GM12878 (cell line): ENCODE measurements around the gene KLHL26. TPM values are rescaled to one million over a fixed set of nuclear protein-coding genes. Genes with fewer than 3 reads are reported as not detected.

Experiments used
- ATAC-seq: fragments of 200-7000 bp; cut with Tn5 transposase; 3 replicates; pipeline ENCODE4 v1.9.1; 2020; ENCODE audit warnings: mild to moderate bottlenecking, moderate library complexity
- BruUV-seq: library from RNA; stranded (reverse); fragments of 400-500 nt; replicated peaks from 2 replicates; lab custom pipeline; 2021; lab: Mats Ljungman, UMichigan
- CTCF ChIA-PET: fragments of 300-600 bp; sonication (Branson Sonifier 250); formaldehyde crosslinking; extraction: SDS; loops from one replicate; lab custom pipeline; 2021; ENCODE audit warnings: inconsistent platforms; lab: Yijun Ruan, JAX
- POLR2A ChIA-PET: fragments of 350-600 bp; formaldehyde crosslinking; extraction: SDS; loops from one replicate; lab custom pipeline; 2021; ENCODE audit warnings: inconsistent platforms; lab: Charles Lee
- RAD21 ChIA-PET: fragments of 300-600 bp; sonication (Branson Sonifier 250); formaldehyde crosslinking; loops from one replicate; lab custom pipeline; 2023; ENCODE audit warnings: antibody characterized with exemption; ENCODE audit not compliant: unreplicated experiment; lab: Charles Lee
- SMC1A ChIA-PET: fragments of 300-600 bp; sonication (Branson Sonifier 250); formaldehyde crosslinking; loops from one replicate; lab custom pipeline; 2023; ENCODE audit not compliant: unreplicated experiment, uncharacterized antibody; lab: Charles Lee
- DNase-seq: peaks from one replicate; pipeline ENCODE4 v3.0.0-alpha.2; 2011; ENCODE audit warnings: low read depth, low spot score
- FAIRE-seq: peaks from 3 replicates; lab custom pipeline; 2011; peaks lifted over from hg19 to GRCh38; lab: Jason Lieb, UNC
- H2AFZ ChIP-seq: 2 replicates; pipeline ENCODE4 v1.6.0; 2011; ENCODE audit warnings: low read depth, low read length, control low read depth; ENCODE audit not compliant: control insufficient read depth
- H3K27ac ChIP-seq: 2 replicates; pipeline ENCODE4 v1.5.1; 2011; ENCODE audit warnings: control low read depth; ENCODE audit not compliant: control insufficient read depth, insufficient read depth
- H3K27me3 ChIP-seq, 2 experiments: replicated peaks in 1 of 2; 2 replicates each; pipeline versions ENCODE4 v1.6.0 to v1.6.1; 2011; ENCODE audit warnings: low read length in 1 of 2; ENCODE audit not compliant: control insufficient read depth in 2 of 2, insufficient read depth in 2 of 2
- H3K36me3 ChIP-seq, 2 experiments: 2 replicates each; pipeline ENCODE4 v1.5.1; 2011; ENCODE audit warnings: low read length in 1 of 2; ENCODE audit not compliant: control insufficient read depth in 2 of 2, insufficient read depth in 2 of 2
- H3K4me1 ChIP-seq: 2 replicates; pipeline ENCODE4 v1.6.1; 2011; ENCODE audit warnings: mild to moderate bottlenecking, low read length, moderate library complexity, mixed read lengths; ENCODE audit not compliant: control insufficient read depth, insufficient read depth
- H3K4me2 ChIP-seq: 2 replicates; pipeline ENCODE4 v1.6.0; 2011; ENCODE audit warnings: control low read depth; ENCODE audit not compliant: control insufficient read depth, insufficient read depth
- H3K4me3 ChIP-seq: fragments of 200-600 bp; sonication (generic); 2 replicates; pipeline ENCODE4 v1.5.1; 2016
- H3K79me2 ChIP-seq: 2 replicates; pipeline ENCODE4 v1.6.0; 2011; ENCODE audit warnings: low read length; ENCODE audit not compliant: control insufficient read depth, insufficient read depth
- H3K9ac ChIP-seq: 2 replicates; pipeline ENCODE4 v1.8.0; 2011; ENCODE audit warnings: low read length, control low read depth, mixed read lengths; ENCODE audit not compliant: control insufficient read depth, insufficient read depth
- H3K9me3 ChIP-seq: replicated peaks from 3 replicates; pipeline ENCODE4 v1.5.1; 2011; ENCODE audit warnings: mild to moderate bottlenecking, low read length; ENCODE audit not compliant: control insufficient read depth, insufficient read depth
- H4K20me1 ChIP-seq: 2 replicates; pipeline ENCODE4 v1.6.0; 2011; ENCODE audit not compliant: control insufficient read depth, insufficient read depth
- BACH1 ChIP-seq: fragments of 450-650 bp; IDR thresholded peaks from 2 replicates; pipeline ENCODE4 v1.6.1; 2017; ENCODE audit warnings: mild to moderate bottlenecking, borderline replicate concordance
- BCL3 ChIP-seq: IDR thresholded peaks from 2 replicates; pipeline ENCODE4 v1.6.1; 2011; ENCODE audit warnings: borderline replicate concordance, low read depth, mild to moderate bottlenecking, moderate library complexity, low read length; ENCODE audit not compliant: insufficient read depth, poor library complexity, severe bottlenecking
- EGR1 ChIP-seq, 2 experiments: IDR thresholded peaks; 1 replicate in 1 of 2; 2 replicates in 1 of 2; pipeline ENCODE4 v1.6.1; 2011 to 2012; ENCODE audit warnings: low read depth in 2 of 2, low read length in 2 of 2, borderline replicate concordance in 1 of 2, mild to moderate bottlenecking in 1 of 2, moderate library complexity in 1 of 2
- FOXK2 ChIP-seq: fragments of 450-650 bp; IDR thresholded peaks from 2 replicates; pipeline ENCODE4 v1.6.1; 2017; ENCODE audit warnings: mild to moderate bottlenecking, moderate library complexity
- HDAC6 ChIP-seq: fragments of 200-600 bp; sonication (generic); IDR thresholded peaks from one replicate; pipeline ENCODE4 v1.8.0; 2017; ENCODE audit warnings: antibody characterized with exemption; ENCODE audit not compliant: unreplicated experiment
- NBN ChIP-seq: fragments of 450-650 bp; IDR thresholded peaks from 2 replicates; pipeline ENCODE4 v1.6.1; 2016
- NRF1 ChIP-seq: conservative IDR thresholded peaks from 2 replicates; pipeline ENCODE4 v1.6.1; 2011; ENCODE audit warnings: mild to moderate bottlenecking, low read depth, low read length, improper control_type of control experiment
- RAD21 ChIP-seq: IDR thresholded peaks from 2 replicates; pipeline ENCODE4 v1.6.1; 2011; ENCODE audit warnings: mild to moderate bottlenecking, low read depth, low read length, moderate library complexity; ENCODE audit not compliant: insufficient read depth
- SIN3A ChIP-seq: IDR thresholded peaks from 2 replicates; pipeline ENCODE4 v1.6.1; 2012; ENCODE audit warnings: low read depth, low read length, improper control_type of control experiment
- SIX5 ChIP-seq: IDR thresholded peaks from 2 replicates; pipeline ENCODE4 v1.6.1; 2011; ENCODE audit warnings: mild to moderate bottlenecking, low read depth, low read length, moderate library complexity; ENCODE audit not compliant: severe bottlenecking
- SP1 ChIP-seq: IDR thresholded peaks from one replicate; pipeline ENCODE4 v1.6.1; 2011; ENCODE audit warnings: low read depth, low read length
- ZBTB33 ChIP-seq: fragments of 450-650 bp; IDR thresholded peaks from 2 replicates; pipeline ENCODE4 v1.6.1; 2017; ENCODE audit warnings: mild to moderate bottlenecking
- ZNF24 ChIP-seq: fragments of 450-650 bp; IDR thresholded peaks from 2 replicates; pipeline ENCODE4 v1.6.1; 2017; ENCODE audit warnings: antibody characterized with exemption, mild to moderate bottlenecking
- WGBS: methylation state at CpG from one replicate; pipeline ENCODE4 v1.1.6; 2016; ENCODE audit warnings: low lambda C conversion rate; ENCODE audit not compliant: insufficient replicate concordance, insufficient coverage; ENCODE audit errors: missing lambda C conversion rate; 5-methylcytosine and 5-hydroxymethylcytosine counted together
- in situ Hi-C: fragments of 300-500 bp; cut with MboI; formaldehyde crosslinking; loops from 9 replicates; pipeline ENCODE4 v1.14.3; 2018; ENCODE audit warnings: mixed read lengths
- intact Hi-C: fragments of 100-400 bp; cut with micrococcal nuclease; formaldehyde crosslinking; loops from one replicate; pipeline ENCODE4 v1.14.2; 2022; ENCODE audit not compliant: unreplicated experiment
- polyA plus RNA-seq, 11 experiments: library from polyadenylated mRNA; depleted of rRNA in 4 of 11; unstranded in 6 of 11; stranded (reverse) in 5 of 11; fragments of >200 nt; fragmentation: Nextera tagmentation in 4 of 11; fragmentation: Illumina TruSeq in 1 of 11; extraction: Ambion mirVana in 4 of 11; extraction: Trizol in 1 of 11; gene quantifications; 1 replicate in 1 of 11; 2 replicates in 10 of 11; pipeline versions ENCODE4 v1.2.1 to v1.2.3, GENCODE V29; 2011 to 2016; ENCODE audit warnings: inconsistent platforms in 2 of 11, missing spikeins in 2 of 11, low read depth in 1 of 11
- total RNA-seq, 4 experiments: library from RNA; depleted of rRNA in 3 of 4; stranded (reverse); fragments of >200 nt in 3 of 4; fragmentation: Illumina TruSeq in 1 of 4; extraction: Trizol in 1 of 4; gene quantifications; 2 replicates each; pipeline versions ENCODE4 v1.2.1 to v1.2.3, GENCODE V29; 2013 to 2021

Gene KLHL26
- total and polyA plus RNA-seq, 10 of the 15 experiments (the other 5 are each of a cell fraction or from before 2014, with no cell fraction given) = 0.18 to 14.6 (median 2.9) TPM

- Histone ChIP-seq H3K36me3 (no peaks in the 10 kb centered on the region; a peak in 2 of 4 replicates), H3K79me2 (no peaks in the 10 kb centered on the region; the same call in 1 of the 2 replicates), H4K20me1 (peaks cover 9% of the 10 kb centered on the region; the same call in 1 of the 2 replicates), H3K27me3 (no peaks in the 10 kb centered on the region), H2AFZ (no peak overlapping the region), H3K4me1 (peaks cover 18% of the 10 kb centered on the region), H3K9me3 (no peaks in the 10 kb centered on the region), H3K4me3 (no peak overlapping the region), H3K4me2 (no peak overlapping the region), H3K27ac (no peak overlapping the region), H3K9ac (no peak overlapping the region)
- WGBS = 95% methylated on average over 24 of the region's 34 CpGs
- TF ChIP-seq HDAC6 (no peak), SP1 (no peak), SIX5 (no peak), BACH1 (no peak)
- in situ Hi-C loops (no loop called here), intact Hi-C loops (no loop called here)
- RAD21 ChIA-PET = no interaction called here
- DNase-seq (no peak), FAIRE-seq (no peak), ATAC-seq (no peak)
- CTCF ChIA-PET = no interaction called here
- BruUV-seq = no TSS peak
- POLR2A ChIA-PET = no interaction called here
- SMC1A ChIA-PET = no interaction called here
Observed at GRCh38 chr19:18646535-18647370, 9.9 kb downstream of the KLHL26 start.

- Histone ChIP-seq H3K9me3 (no peaks in the 10 kb centered on the region), H4K20me1 (peaks cover 9% of the 10 kb centered on the region; the same call in 1 of the 2 replicates), H3K4me1 (peaks cover 18% of the 10 kb centered on the region), H3K4me3 (no peak overlapping the region), H3K9ac (no peak overlapping the region), H3K79me2 (no peaks in the 10 kb centered on the region; the same call in 1 of the 2 replicates), H3K27ac (no peak overlapping the region), H2AFZ (no peak overlapping the region), H3K4me2 (no peak overlapping the region), H3K27me3 (no peaks in the 10 kb centered on the region), H3K36me3 (no peaks in the 10 kb centered on the region; a peak in 2 of 4 replicates)
- ATAC-seq (no peak), FAIRE-seq (no peak), DNase-seq (no peak)
- in situ Hi-C loops = no loop called here
- BruUV-seq = no TSS peak
- RAD21 ChIA-PET = no interaction called here
- CTCF ChIA-PET = no interaction called here
- intact Hi-C loops = no loop called here
- SMC1A ChIA-PET = no interaction called here
- 89% methylated on average over 1 of the region's 1 CpG for WGBS
- POLR2A ChIA-PET = no interaction called here
- no peak for TF ChIP-seq NBN
- no peak for TF ChIP-seq NRF1
- no peak for TF ChIP-seq RAD21
- TF ChIP-seq BCL3 = no peak
- no peak for TF ChIP-seq FOXK2
- TF ChIP-seq EGR1 (IDR thresholded peaks at IDR 0.05; ENCODE audit: borderline replicate concordance in 1 of 2, low read depth in 2 of 2, low read length in 2 of 2) = no peak
- TF ChIP-seq ZNF24 = no peak
- TF ChIP-seq SIN3A = no peak
- no peak for TF ChIP-seq ZBTB33
Observed at GRCh38 chr19:18647371-18647767, 10.5 kb downstream of the KLHL26 start.
